Activated CD4-positive, CD25-positive, alpha-beta regulatory T cell (primary cell): ENCODE measurements around the gene IL9R.
"Not testable (repeated sequence)": the region's sequence is repeated elsewhere in the genome, so short reads cannot be mapped to it uniquely, and the experiment has no call there.

Experiments
- DNase-seq, 4 experiments: peaks; one replicate each; lab custom pipeline; 2025; lab: John Stamatoyannopoulos, UW

Gene IL9R

GRCh38 chrX:155998761-155999510 is 1.4 kb downstream of the IL9R start:
- no peak for DNase-seq

GRCh38 chrX:155999751-156000150 is 2.3 kb downstream of the IL9R start:
- not testable (repeated sequence) for DNase-seq

GRCh38 chrX:156000361-156000926 is 2.9 kb downstream of the IL9R start:
- no peak for DNase-seq

- no peak for DNase-seq
These were observed 3.6 kb downstream of the IL9R start for GRCh38 chrX:156001001-156001666.

GRCh38 chrX:156001667-156002021 is 4.1 kb downstream of the IL9R start:
- no peak for DNase-seq

GRCh38 chrX:156002507-156002906 is 5.0 kb downstream of the IL9R start:
- no peak for DNase-seq

GRCh38 chrX:156003486-156004185 is 6.1 kb downstream of the IL9R start:
- DNase-seq: no peak

GRCh38 chrX:156004256-156004655 is 6.8 kb downstream of the IL9R start:
- no peak for DNase-seq

- DNase-seq: no peak
These were observed 7.2 kb downstream of the IL9R start for GRCh38 chrX:156004740-156005139.

- no peak for DNase-seq
These were observed 7.6 kb downstream of the IL9R start for GRCh38 chrX:156005144-156005543.

- DNase-seq: not testable (repeated sequence)
These were observed 9.0 kb downstream of the IL9R start for GRCh38 chrX:156006468-156006867.

GRCh38 chrX:156008379-156008778 is 10.9 kb downstream of the IL9R start:
- DNase-seq: not testable (repeated sequence)

GRCh38 chrX:156008915-156009314 is 11.4 kb downstream of the IL9R start:
- no peak for DNase-seq

- not testable (repeated sequence) for DNase-seq
These were observed 12.2 kb downstream of the IL9R start for GRCh38 chrX:156009691-156010090.

GRCh38 chrX:156013286-156013953 is 15.9 kb downstream of the IL9R start:
- DNase-seq: not testable (repeated sequence)

- not testable (repeated sequence) for DNase-seq
These were observed 22.4 kb downstream of the IL9R start for GRCh38 chrX:156019846-156020245.

- not testable (repeated sequence) for DNase-seq
These were observed 25.5 kb downstream of the IL9R start for GRCh38 chrX:156023002-156023401.

GRCh38 chrX:156024949-156025492 is 27.5 kb downstream of the IL9R start:
- DNase-seq: not testable (repeated sequence)

- DNase-seq: not testable (repeated sequence)
These were observed 31.2 kb downstream of the IL9R start for GRCh38 chrX:156028653-156029237.

GRCh38 chrX:156029296-156029695 is 31.8 kb downstream of the IL9R start:
- DNase-seq: not testable (repeated sequence)

- DNase-seq: not testable (repeated sequence)
These were observed 32.4 kb downstream of the IL9R start for GRCh38 chrX:156029707-156030442.
